ENCODE measurements around the gene DNM3.

DNM3 gene

DNA sequence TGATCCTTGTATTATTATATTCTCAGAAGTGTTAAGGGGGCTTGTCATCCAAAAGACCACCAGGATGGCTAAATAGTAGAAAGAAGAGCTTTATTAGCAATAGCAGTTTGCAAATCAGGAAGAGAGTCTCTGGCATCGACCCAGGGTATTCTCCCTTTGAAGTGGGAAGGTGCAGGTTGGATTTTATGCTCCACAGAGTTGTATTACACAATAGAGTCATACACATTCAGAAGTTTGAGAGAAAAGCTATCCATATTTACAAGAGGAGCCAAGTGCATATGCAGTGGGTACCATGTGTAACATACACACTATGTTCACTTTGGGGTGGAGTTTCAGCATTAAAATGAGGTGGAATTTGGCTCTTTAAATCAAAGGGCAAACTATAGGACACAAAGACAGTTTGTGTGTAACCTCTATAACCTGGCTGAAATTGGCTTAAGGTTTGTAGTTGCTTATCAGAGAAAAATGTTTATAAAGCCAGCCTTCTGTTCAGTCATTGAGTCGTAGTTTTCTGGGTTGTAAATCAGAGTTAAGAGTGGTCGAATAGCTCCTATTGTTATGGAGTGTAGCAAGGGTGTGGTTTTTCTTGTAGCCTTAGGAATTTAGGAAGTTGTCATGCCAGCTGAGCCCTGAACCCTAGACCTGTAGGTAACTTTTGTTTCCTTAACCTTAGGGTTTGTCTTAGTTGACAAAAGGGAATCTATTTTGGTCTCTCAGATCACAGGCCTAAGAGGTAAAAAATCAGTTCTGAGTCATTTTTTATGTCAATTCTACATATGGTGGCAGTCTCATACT, 125.3 kb downstream of the DNM3 start:
- H3K79me2 ChIP-seq (ENCODE audit: control insufficient read depth, low read length) = no peaks in the 10 kb centered on the region
- no peaks in the 10 kb centered on the region for H4K20me1 ChIP-seq (ENCODE audit: control insufficient read depth, insufficient read depth, low read depth, low read length)
- no peak overlapping the region for H3K4me3 ChIP-seq (ENCODE audit: low read length)
- no peaks in the 10 kb centered on the region for H3F3A ChIP-seq (ENCODE audit: control insufficient read depth, insufficient read depth)
- H3K27me3 ChIP-seq (ENCODE audit: control insufficient read depth, low read length) = no peaks in the 10 kb centered on the region
- TF ChIP-seq EZH2phosphoT487 (IDR thresholded peaks at IDR 0.05; ENCODE audit: borderline replicate concordance, low read length) = no peak
- TF ChIP-seq, protein P1, sequence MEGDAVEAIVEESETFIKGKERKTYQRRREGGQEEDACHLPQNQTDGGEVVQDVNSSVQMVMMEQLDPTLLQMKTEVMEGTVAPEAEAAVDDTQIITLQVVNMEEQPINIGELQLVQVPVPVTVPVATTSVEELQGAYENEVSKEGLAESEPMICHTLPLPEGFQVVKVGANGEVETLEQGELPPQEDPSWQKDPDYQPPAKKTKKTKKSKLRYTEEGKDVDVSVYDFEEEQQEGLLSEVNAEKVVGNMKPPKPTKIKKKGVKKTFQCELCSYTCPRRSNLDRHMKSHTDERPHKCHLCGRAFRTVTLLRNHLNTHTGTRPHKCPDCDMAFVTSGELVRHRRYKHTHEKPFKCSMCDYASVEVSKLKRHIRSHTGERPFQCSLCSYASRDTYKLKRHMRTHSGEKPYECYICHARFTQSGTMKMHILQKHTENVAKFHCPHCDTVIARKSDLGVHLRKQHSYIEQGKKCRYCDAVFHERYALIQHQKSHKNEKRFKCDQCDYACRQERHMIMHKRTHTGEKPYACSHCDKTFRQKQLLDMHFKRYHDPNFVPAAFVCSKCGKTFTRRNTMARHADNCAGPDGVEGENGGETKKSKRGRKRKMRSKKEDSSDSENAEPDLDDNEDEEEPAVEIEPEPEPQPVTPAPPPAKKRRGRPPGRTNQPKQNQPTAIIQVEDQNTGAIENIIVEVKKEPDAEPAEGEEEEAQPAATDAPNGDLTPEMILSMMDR (IDR thresholded peaks at IDR 0.05; ENCODE audit: low read depth, low read length, poor library complexity, severe bottlenecking) = no peak
- no peaks in the 10 kb centered on the region for H3K9me3 ChIP-seq (ENCODE audit: control insufficient read depth, insufficient read depth, low read length)
- H3K9me2 ChIP-seq (replicated peaks; ENCODE audit: control insufficient read depth, low read length) = no peaks in the 10 kb centered on the region
- no peak overlapping the region for H3K27ac ChIP-seq (ENCODE audit: low read depth, low read length)
- no peaks in the 10 kb centered on the region for H3K4me1 ChIP-seq (ENCODE audit: control insufficient read depth, low read length)
- no peaks in the 10 kb centered on the region for H3K36me3 ChIP-seq (ENCODE audit: control insufficient read depth, low read length)
- no peak overlapping the region for H3K4me2 ChIP-seq (ENCODE audit: low read length)

DNA sequence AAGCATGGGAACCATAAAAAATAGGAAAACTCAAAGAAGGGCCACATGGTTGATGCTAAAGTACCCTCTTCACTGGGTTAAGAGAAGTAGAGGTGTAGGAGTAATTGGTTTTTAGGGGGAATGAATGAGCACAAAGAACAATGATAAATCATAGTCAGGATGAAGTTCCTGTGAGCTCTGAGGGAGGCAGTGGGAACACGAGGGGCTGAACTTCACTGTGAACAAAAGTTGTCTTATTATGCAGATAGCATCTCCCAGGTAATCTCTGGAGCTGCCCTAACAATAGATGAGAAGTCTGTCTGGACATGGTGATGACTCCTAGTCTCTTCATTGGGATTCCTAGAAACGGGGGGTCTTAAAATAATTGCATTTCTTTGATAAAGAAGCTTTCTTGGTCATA, 127.9 kb downstream of the DNM3 start:
- H3K4me2 ChIP-seq (ENCODE audit: low read length) = no peak overlapping the region
- H3K79me2 ChIP-seq (ENCODE audit: control insufficient read depth, low read length) = no peaks in the 10 kb centered on the region
- TF ChIP-seq EZH2phosphoT487 (IDR thresholded peaks at IDR 0.05; ENCODE audit: borderline replicate concordance, low read length) = no peak
- TF ChIP-seq, protein P1 (IDR thresholded peaks at IDR 0.05; ENCODE audit: low read depth, low read length, poor library complexity, severe bottlenecking) = no peak

DNA sequence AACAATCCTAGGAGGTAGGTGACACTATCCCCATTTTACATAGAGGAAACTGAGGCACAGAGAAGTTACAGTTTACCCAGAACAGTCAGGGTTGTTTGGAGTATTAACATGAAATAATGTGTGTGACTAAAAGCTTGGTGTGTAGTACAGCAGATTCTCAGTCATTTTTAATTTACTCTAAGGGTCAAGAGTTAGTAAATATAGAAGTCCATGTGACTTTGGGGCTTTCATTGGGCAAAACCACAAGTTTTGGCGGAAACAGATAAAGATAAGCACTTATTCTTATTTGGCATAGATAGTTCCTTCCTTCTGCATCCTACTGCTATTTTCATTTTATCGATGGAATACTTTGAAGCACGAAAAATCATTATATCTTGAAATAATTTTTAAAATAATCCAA, 128.5 kb downstream of the DNM3 start:
- no peaks in the 10 kb centered on the region for H4K20me1 ChIP-seq (ENCODE audit: control insufficient read depth, insufficient read depth, low read depth, low read length)

More for the DNA sequence above, 127.9 kb downstream of the DNM3 start:
- Histone ChIP-seq H3F3A (ENCODE audit: control insufficient read depth, insufficient read depth) (no peaks in the 10 kb centered on the region), H3K4me3 (ENCODE audit: low read length) (no peak overlapping the region), H3K27me3 (ENCODE audit: control insufficient read depth, low read length) (no peaks in the 10 kb centered on the region), H4K20me1 (ENCODE audit: control insufficient read depth, insufficient read depth, low read depth, low read length) (no peaks in the 10 kb centered on the region), H3K36me3 (ENCODE audit: control insufficient read depth, low read length) (no peaks in the 10 kb centered on the region), H3K9me3 (ENCODE audit: control insufficient read depth, insufficient read depth, low read length) (no peaks in the 10 kb centered on the region), H3K27ac (ENCODE audit: low read depth, low read length) (no peak overlapping the region), H3K9me2 (replicated peaks; ENCODE audit: control insufficient read depth, low read length) (no peaks in the 10 kb centered on the region), H3K4me1 (ENCODE audit: control insufficient read depth, low read length) (no peaks in the 10 kb centered on the region)

More for the DNA sequence above, 128.5 kb downstream of the DNM3 start:
- Histone ChIP-seq H3K27me3 (ENCODE audit: control insufficient read depth, low read length) (no peaks in the 10 kb centered on the region), H3K79me2 (ENCODE audit: control insufficient read depth, low read length) (no peaks in the 10 kb centered on the region), H3K9me3 (ENCODE audit: control insufficient read depth, insufficient read depth, low read length) (no peaks in the 10 kb centered on the region), H3K4me2 (ENCODE audit: low read length) (no peak overlapping the region), H3F3A (ENCODE audit: control insufficient read depth, insufficient read depth) (no peaks in the 10 kb centered on the region), H3K36me3 (ENCODE audit: control insufficient read depth, low read length) (no peaks in the 10 kb centered on the region), H3K4me3 (ENCODE audit: low read length) (no peak overlapping the region), H3K27ac (ENCODE audit: low read depth, low read length) (no peak overlapping the region), H3K4me1 (ENCODE audit: control insufficient read depth, low read length) (no peaks in the 10 kb centered on the region), H3K9me2 (replicated peaks; ENCODE audit: control insufficient read depth, low read length) (no peaks in the 10 kb centered on the region)
- TF ChIP-seq, protein P1 (IDR thresholded peaks at IDR 0.05; ENCODE audit: low read depth, low read length, poor library complexity, severe bottlenecking) = no peak
- TF ChIP-seq EZH2phosphoT487 (IDR thresholded peaks at IDR 0.05; ENCODE audit: borderline replicate concordance, low read length) = no peak

All from DOHH2 (cell line).